Measurements from ENCODE around the gene CD300H.

DNA sequence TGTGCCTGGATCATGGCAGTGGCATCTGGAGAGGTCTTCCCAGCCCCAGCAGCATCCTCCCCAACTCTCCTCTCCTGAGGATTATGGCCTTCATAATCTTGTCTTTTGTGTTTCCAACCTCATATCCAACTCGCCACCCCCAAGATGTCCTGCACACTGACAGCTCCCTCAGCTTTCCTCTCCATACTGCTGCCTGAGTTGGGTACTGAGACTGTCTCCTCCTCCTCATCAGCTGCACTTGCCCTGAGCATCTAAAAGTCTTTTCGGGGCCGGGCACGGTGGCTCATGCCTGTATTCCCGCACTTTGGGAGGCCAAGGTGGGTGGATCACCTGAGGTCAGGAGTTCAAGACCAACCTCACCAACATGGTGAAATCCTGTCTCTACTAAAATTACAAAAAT, 38.1 kb downstream of the CD300H start:
- no peak for TF ChIP-seq CTCF (IDR thresholded peaks at IDR 0.05)
- no peak for TF ChIP-seq POLR2A (IDR thresholded peaks at IDR 0.05)
